H1 (cell line): ENCODE measurements around the gene FAM83F. TPM values are rescaled to one million over a fixed set of nuclear protein-coding genes. Genes with fewer than 3 reads are reported as not detected.

Experiments used
- CTCF ChIA-PET: fragments of 300-600 bp; sonication (Branson Sonifier 250); formaldehyde crosslinking; loops from one replicate; lab custom pipeline; 2021; ENCODE audit not compliant: partially characterized antibody; lab: Charles Lee
- POLR2A ChIA-PET: fragments of 300-600 bp; sonication (Branson Sonifier 250); formaldehyde crosslinking; loops from one replicate; lab custom pipeline; 2021; ENCODE audit warnings: inconsistent platforms; ENCODE audit not compliant: partially characterized antibody; lab: Charles Lee
- DNase-seq, 2 experiments: peaks; one replicate each; pipeline versions ENCODE4 v3.0.0 to v3.0.0-alpha.2; 2010 to 2022; ENCODE audit warnings: low spot score in 2 of 2, low read depth in 1 of 2, mixed read lengths in 1 of 2
- FAIRE-seq: peaks from 2 replicates; lab custom pipeline; 2011; peaks lifted over from hg19 to GRCh38; lab: Jason Lieb, UNC
- H2AFZ ChIP-seq: 2 replicates; pipeline ENCODE4 v1.8.1; 2012; ENCODE audit warnings: low read length, inconsistent platforms
- H2AK5ac ChIP-seq: 2 replicates; pipeline ENCODE4 v1.6.1; 2013; ENCODE audit warnings: low read depth, low read length
- H2BK120ac ChIP-seq: replicated peaks from 2 replicates; pipeline ENCODE3; 2013; ENCODE audit warnings: low read depth, low read length, inconsistent platforms
- H2BK12ac ChIP-seq: 2 replicates; pipeline ENCODE4 v1.6.1; 2013; ENCODE audit warnings: low read depth, low read length
- H2BK15ac ChIP-seq: 2 replicates; pipeline ENCODE4 v1.6.1; 2013; ENCODE audit warnings: low read length
- H2BK20ac ChIP-seq: 2 replicates; pipeline ENCODE4 v1.6.1; 2013; ENCODE audit warnings: low read length
- H2BK5ac ChIP-seq: 2 replicates; pipeline ENCODE4 v1.6.1; 2013; ENCODE audit warnings: low read depth, low read length
- H3K14ac ChIP-seq: 2 replicates; pipeline ENCODE4 v1.6.1; 2013; ENCODE audit warnings: inconsistent platforms; ENCODE audit not compliant: insufficient read length
- H3K18ac ChIP-seq: 2 replicates; pipeline ENCODE4 v1.6.1; 2013; ENCODE audit warnings: low read length; ENCODE audit errors: extremely low read depth
- H3K23ac ChIP-seq: 2 replicates; pipeline ENCODE4 v1.6.1; 2013; ENCODE audit warnings: inconsistent platforms; ENCODE audit not compliant: insufficient read length
- H3K23me2 ChIP-seq: 2 replicates; pipeline ENCODE4 v1.6.1; 2013; ENCODE audit warnings: low read depth, low read length
- H3K27ac ChIP-seq: 2 replicates; pipeline ENCODE4 v1.6.1; 2011; ENCODE audit warnings: low read depth, low read length, inconsistent platforms
- H3K27me3 ChIP-seq, 4 experiments: replicated peaks in 1 of 4; 1 replicate in 1 of 4; 2 replicates in 3 of 4; pipeline versions ENCODE4 v1.6.1 to v1.8.1; 2011 to 2013; ENCODE audit warnings: low read length in 3 of 4, mild to moderate bottlenecking in 3 of 4, inconsistent platforms in 2 of 4, mixed read lengths in 2 of 4, moderate library complexity in 1 of 4; ENCODE audit not compliant: control insufficient read depth in 3 of 4, insufficient read depth in 3 of 4; ENCODE audit errors: extremely low read depth in 1 of 4
- H3K36me3 ChIP-seq, 4 experiments: 2 replicates each; pipeline versions ENCODE4 v1.6.1 to v1.8.1; 2011 to 2013; ENCODE audit warnings: mild to moderate bottlenecking in 4 of 4, low read length in 3 of 4, moderate library complexity in 2 of 4, control low read depth in 1 of 4, inconsistent platforms in 1 of 4; ENCODE audit not compliant: insufficient read depth in 4 of 4, control insufficient read depth in 2 of 4
- H3K4ac ChIP-seq: replicated peaks from 2 replicates; pipeline ENCODE3; 2013; ENCODE audit warnings: low read length, low read depth, mixed read lengths, inconsistent platforms; ENCODE audit not compliant: insufficient read length
- H3K4me1 ChIP-seq, 4 experiments: replicated peaks in 1 of 4; 1 replicate in 1 of 4; 2 replicates in 3 of 4; pipeline versions ENCODE4 v1.6.1 to v1.8.1; 2011 to 2013; ENCODE audit warnings: low read length in 3 of 4, inconsistent platforms in 2 of 4, mixed read lengths in 1 of 4; ENCODE audit not compliant: insufficient read depth in 4 of 4, control insufficient read depth in 3 of 4
- H3K4me2 ChIP-seq, 2 experiments: 2 replicates each; pipeline versions ENCODE4 v1.6.1 to v1.8.1; 2011 to 2013; ENCODE audit warnings: low read depth in 2 of 2, low read length in 2 of 2, control low read depth in 1 of 2, inconsistent platforms in 1 of 2, mild to moderate bottlenecking in 1 of 2; ENCODE audit not compliant: insufficient read depth in 1 of 2
- H3K4me3 ChIP-seq, 4 experiments: fragments of 200-600, 300-600 bp in 1 of 4; sonication (generic), shearing (Covaris generic), sonication (Bioruptor Twin) in 1 of 4; 2 replicates each; pipeline versions ENCODE4 v1.5.1 to v1.8.1; 2011 to 2016; ENCODE audit warnings: low read length in 4 of 4, low read depth in 3 of 4, control low read depth in 2 of 4, inconsistent platforms in 2 of 4, mild to moderate bottlenecking in 2 of 4, mixed read lengths in 1 of 4, moderate library complexity in 1 of 4; ENCODE audit not compliant: insufficient read depth in 2 of 4; ENCODE audit errors: extremely low read depth in 1 of 4
- H3K56ac ChIP-seq: replicated peaks from 2 replicates; pipeline ENCODE3; 2013; ENCODE audit warnings: low read depth, mild to moderate bottlenecking, mixed read lengths, low read length, inconsistent platforms; ENCODE audit not compliant: insufficient read length
- H3K79me1 ChIP-seq: 2 replicates; pipeline ENCODE4 v1.6.1; 2013; ENCODE audit warnings: low read depth, low read length, control low read depth
- H3K79me2 ChIP-seq, 2 experiments: 2 replicates each; pipeline versions ENCODE4 v1.6.1 to v1.8.1; 2012 to 2013; ENCODE audit warnings: low read length in 2 of 2, mild to moderate bottlenecking in 2 of 2, inconsistent platforms in 1 of 2; ENCODE audit not compliant: insufficient read depth in 2 of 2, control insufficient read depth in 1 of 2
- H3K9ac ChIP-seq, 4 experiments: replicated peaks in 1 of 4; 1 replicate in 1 of 4; 2 replicates in 3 of 4; pipeline versions ENCODE4 v1.6.1 to v1.8.1; 2011 to 2013; ENCODE audit warnings: low read depth in 3 of 4, low read length in 3 of 4, control low read depth in 2 of 4, mild to moderate bottlenecking in 2 of 4, moderate library complexity in 2 of 4, inconsistent platforms in 1 of 4; ENCODE audit errors: extremely low read depth in 1 of 4
- H3K9me3 ChIP-seq, 2 experiments: 2 replicates each; pipeline versions ENCODE4 v1.6.1 to v1.8.1; 2012 to 2013; ENCODE audit warnings: mild to moderate bottlenecking in 2 of 2, moderate library complexity in 2 of 2, control low read depth in 1 of 2, inconsistent platforms in 1 of 2, low read depth in 1 of 2, low read length in 1 of 2, mixed read lengths in 1 of 2; ENCODE audit not compliant: insufficient read depth in 2 of 2
- H4K20me1 ChIP-seq, 2 experiments: replicated peaks in 1 of 2; 2 replicates each; pipeline versions ENCODE3 to v1.8.1; 2011 to 2013; ENCODE audit warnings: inconsistent platforms in 2 of 2, low read length in 2 of 2, mild to moderate bottlenecking in 1 of 2; ENCODE audit not compliant: insufficient read depth in 2 of 2, control insufficient read depth in 1 of 2
- H4K5ac ChIP-seq: 2 replicates; pipeline ENCODE4 v1.6.1; 2013; ENCODE audit warnings: low read length, low read depth, mixed read lengths, inconsistent platforms; ENCODE audit not compliant: insufficient read length
- H4K8ac ChIP-seq: 2 replicates; pipeline ENCODE4 v1.8.0; 2013; ENCODE audit warnings: mild to moderate bottlenecking, moderate library complexity, low read length, inconsistent platforms; ENCODE audit not compliant: insufficient read depth; ENCODE audit errors: extremely low read depth
- H4K91ac ChIP-seq: replicated peaks from 2 replicates; pipeline ENCODE3; 2013; ENCODE audit warnings: low read length, mixed read lengths, inconsistent platforms; ENCODE audit not compliant: insufficient read length
- ASH2L ChIP-seq: fragments of 200-600, 300-600 bp; sonication (generic); IDR thresholded peaks from one replicate; pipeline ENCODE4 v1.7.1; 2017; ENCODE audit warnings: low read length
- BACH1 ChIP-seq: IDR thresholded peaks from 2 replicates; pipeline ENCODE4 v1.6.1; 2012; ENCODE audit warnings: low read length, improper control_type of control experiment
- CBX5 ChIP-seq: fragments of 300-800, 300-1000 bp; sonication (generic); IDR thresholded peaks from 2 replicates; pipeline ENCODE4 v1.7.1; 2016; ENCODE audit warnings: antibody characterized with exemption, low read length, low read depth
- CBX8 ChIP-seq: fragments of 300-800, 300-1000 bp; sonication (generic); IDR thresholded peaks from 2 replicates; pipeline ENCODE4 v1.7.1; 2016; ENCODE audit warnings: low read depth, low read length, borderline replicate concordance
- CTCF ChIP-seq, 3 experiments: IDR thresholded peaks; 1 replicate in 2 of 3; 2 replicates in 1 of 3; pipeline versions ENCODE4 v1.5.1 to v1.6.1; 2011; ENCODE audit warnings: low read length in 3 of 3, mild to moderate bottlenecking in 3 of 3, inconsistent platforms in 2 of 3, low read depth in 1 of 3, moderate library complexity in 1 of 3; ENCODE audit not compliant: insufficient read depth in 1 of 3; ENCODE audit errors: control extremely low read depth in 1 of 3
- FOSL1 ChIP-seq: IDR thresholded peaks from 2 replicates; pipeline ENCODE4 v1.6.1; 2011; ENCODE audit warnings: mild to moderate bottlenecking, low read depth, low read length, moderate library complexity; ENCODE audit not compliant: insufficient read depth
- HDAC2 ChIP-seq, 2 experiments: fragments of 300-600 bp in 1 of 2; sonication (generic) in 1 of 2; IDR thresholded peaks; 2 replicates each; pipeline ENCODE4 v1.6.1; 2011 to 2012; ENCODE audit warnings: low read depth in 2 of 2, low read length in 2 of 2, mild to moderate bottlenecking in 2 of 2, moderate library complexity in 2 of 2, borderline replicate concordance in 1 of 2, inconsistent platforms in 1 of 2
- TAF1 ChIP-seq: IDR thresholded peaks from 2 replicates; pipeline ENCODE4 v1.6.1; 2011; ENCODE audit warnings: mild to moderate bottlenecking, low read depth, low read length
- WGBS, 2 experiments: shearing (Covaris generic) in 1 of 2; methylation state at CpG; one replicate each; pipeline versions ENCODE4 v1.1.6 to v1.1.7; 2013 to 2015; ENCODE audit warnings: low lambda C conversion rate in 2 of 2, mixed read lengths in 2 of 2, inconsistent platforms in 1 of 2, low coverage in 1 of 2, missing lambda C conversion rate in 1 of 2; ENCODE audit not compliant: insufficient replicate concordance in 2 of 2, insufficient coverage in 1 of 2, insufficient read length in 1 of 2; ENCODE audit errors: extremely low coverage in 1 of 2, missing lambda C conversion rate in 1 of 2; 5-methylcytosine and 5-hydroxymethylcytosine counted together
- polyA plus RNA-seq, 7 experiments: library from polyadenylated mRNA; depleted of rRNA in 3 of 7; stranded (reverse) in 5 of 7; unstranded in 2 of 7; fragments of >200 nt in 5 of 7; fragments of 200-250 nt in 2 of 7; gene quantifications; 1 replicate in 5 of 7; 2 replicates in 1 of 7; 4 replicates in 1 of 7; pipeline versions ENCODE4 v1.2.1 to v1.2.3, GENCODE V29; 2011 to 2013; ENCODE audit warnings: missing spikeins in 2 of 7, mixed read lengths in 2 of 7
- total RNA-seq: library from RNA; stranded (reverse); fragmentation: NEBNext Ultra II Directional; extraction: Animal tissue kit (Norgen Biotek cat#: 25700); gene quantifications from 2 replicates; pipeline ENCODE4 v1.2.1, GENCODE V29; 2021

The FAM83F gene
- total and polyA plus RNA-seq, 2 of the 8 experiments (the other 6 are each of a cell fraction or from before 2014, with no cell fraction given): 8.6 to 18.9 TPM

GRCh38 chr22:39965748-39966147 is 29.0 kb upstream of the FAM83F start:
- H3K23me2 ChIP-seq: no peaks in the 10 kb centered on the region; the same call in 1 of the 2 replicates
- CTCF ChIA-PET: interaction anchor here (0.8 to 4.1 kb wide), 7 partner anchors 11 to 437 kb away, joined by 3 to 18 read pairs (median 3); no protein-coding TSS in a partner anchor
- no peaks in the 10 kb centered on the region for H3K9me3 ChIP-seq
- no peak overlapping the region for H2BK5ac ChIP-seq
- H3K18ac ChIP-seq: no peak overlapping the region
- H3K23ac ChIP-seq: no peak overlapping the region
- H3K4me2 ChIP-seq: no peak overlapping the region
- no peak overlapping the region for H2BK12ac ChIP-seq
- H4K5ac ChIP-seq: no peak overlapping the region
- POLR2A ChIA-PET: interaction anchor here (0.5 to 1.1 kb wide), 2 partner anchors 13 to 19 kb away, joined by 3 read pairs; no protein-coding TSS in a partner anchor
- no peak overlapping the region for H3K9ac ChIP-seq
- H3K56ac ChIP-seq: no peak overlapping the region
- no peak for FAIRE-seq
- H4K20me1 ChIP-seq: no peaks in the 10 kb centered on the region
- H2AK5ac ChIP-seq: no peak overlapping the region
- H3K36me3 ChIP-seq: no peaks in the 10 kb centered on the region
- TF ChIP-seq CBX5 (no peak), CTCF (IDR thresholded peaks at IDR 0.05; ENCODE audit: control extremely low read depth in 1 of 3, insufficient read depth in 1 of 3, low read depth in 1 of 3, low read length in 3 of 3) (no peak), CBX8 (no peak), BACH1 (no peak), TAF1 (no peak), ASH2L (no peak), HDAC2 (IDR thresholded peaks at IDR 0.05; ENCODE audit: borderline replicate concordance in 1 of 2, low read depth in 2 of 2, low read length in 2 of 2) (no peak), FOSL1 (no peak)
- DNase-seq: no peak
- no peaks in the 10 kb centered on the region for H3K79me2 ChIP-seq
- no peak overlapping the region for H4K8ac ChIP-seq
- WGBS, 2 experiments: 99% methylated on average over 5 of the region's 5 CpGs; no CpG with 5 or more reads in 1 of the 2 experiments
- no peak overlapping the region for H2BK20ac ChIP-seq
- H3K4me1 ChIP-seq: no peaks in the 10 kb centered on the region; a peak in 1 of 7 replicates
- H3K79me1 ChIP-seq: no peaks in the 10 kb centered on the region
- H2AFZ ChIP-seq: no peak overlapping the region
- H3K27me3 ChIP-seq: no peaks in the 10 kb centered on the region; a peak in 2 of 7 replicates
- no peak overlapping the region for H3K27ac ChIP-seq
- no peak overlapping the region for H3K14ac ChIP-seq
- H3K4ac ChIP-seq: no peak overlapping the region
- H2BK120ac ChIP-seq: no peak overlapping the region
- no peak overlapping the region for H3K4me3 ChIP-seq
- H2BK15ac ChIP-seq: no peak overlapping the region
- H4K91ac ChIP-seq: no peak overlapping the region
